Ishikawa (cell line): ENCODE data around the gene EXOC3L2.

ENCODE experiments used
- CEBPB ChIP-seq: IDR thresholded peaks from 2 replicates; pipeline ENCODE4 v1.6.1; 2012
- CREB1 ChIP-seq: IDR thresholded peaks from 2 replicates; pipeline ENCODE4 v1.6.1; 2012; ENCODE audit warnings: low read depth
- EP300 ChIP-seq: IDR thresholded peaks from 2 replicates; pipeline ENCODE4 v1.6.1; 2012; ENCODE audit warnings: borderline replicate concordance
- FOXM1 ChIP-seq: IDR thresholded peaks from 2 replicates; pipeline ENCODE4 v1.6.1; 2012; ENCODE audit warnings: low read depth, borderline replicate concordance
- NFIC ChIP-seq: IDR thresholded peaks from 2 replicates; pipeline ENCODE4 v1.6.1; 2012
- RAD21 ChIP-seq: IDR thresholded peaks from 2 replicates; pipeline ENCODE4 v1.6.1; 2012; ENCODE audit warnings: low read depth
- REST ChIP-seq: IDR thresholded peaks from 2 replicates; pipeline ENCODE4 v1.6.1; 2012; ENCODE audit warnings: low read depth, mild to moderate bottlenecking
- TAF1 ChIP-seq: IDR thresholded peaks from 2 replicates; pipeline ENCODE4 v1.6.1; 2012; ENCODE audit warnings: low read depth, mild to moderate bottlenecking
- TCF12 ChIP-seq: IDR thresholded peaks from 2 replicates; pipeline ENCODE4 v1.6.1; 2012; ENCODE audit warnings: low read depth
- YY1 ChIP-seq: IDR thresholded peaks from 2 replicates; pipeline ENCODE4 v1.6.1; 2012; ENCODE audit warnings: low read depth
- ZBTB7A ChIP-seq: IDR thresholded peaks from 2 replicates; pipeline ENCODE4 v1.6.1; 2012; ENCODE audit warnings: low read depth
- TF ChIP-seq, protein P1 (sequence below): IDR thresholded peaks from 2 replicates; pipeline ENCODE4 v1.6.1; 2012

- TF ChIP-seq EP300 (no peak), TAF1 (no peak), CEBPB (no peak), FOXM1 (no peak), YY1 (no peak), RAD21 (no peak), ZBTB7A (no peak), CREB1 (no peak), REST (no peak), TCF12 (no peak), NFIC (no peak)
- TF ChIP-seq, protein P1, sequence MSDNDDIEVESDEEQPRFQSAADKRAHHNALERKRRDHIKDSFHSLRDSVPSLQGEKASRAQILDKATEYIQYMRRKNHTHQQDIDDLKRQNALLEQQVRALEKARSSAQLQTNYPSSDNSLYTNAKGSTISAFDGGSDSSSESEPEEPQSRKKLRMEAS: no peak
These were observed 81.3 kb downstream of the EXOC3L2 start for GRCh38 chr19:45163751-45164460.
